ENCODE data around the gene CRYM.

CRYM gene

DNA sequence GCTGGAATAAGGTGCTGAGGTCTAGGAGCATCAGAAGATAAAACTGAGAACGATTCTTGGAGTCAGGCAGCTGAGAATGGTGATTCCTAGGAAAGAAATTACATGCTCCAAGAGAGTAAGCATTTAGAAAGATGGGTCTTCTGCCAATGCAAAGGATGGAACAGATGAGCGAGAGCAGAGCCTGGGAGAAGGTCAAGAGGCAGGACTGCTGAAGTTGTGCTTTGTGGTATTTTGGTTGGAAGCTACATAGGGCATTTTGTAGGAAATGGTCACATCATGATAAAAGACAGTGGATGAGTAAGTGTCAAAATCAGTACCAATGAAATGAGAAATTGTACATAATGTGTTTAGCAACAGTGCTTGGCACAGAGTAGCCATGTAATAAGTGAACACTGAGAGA lies 1.4 kb upstream of the CRYM start:
- H2BK15ac ChIP-seq (ENCODE audit: low read depth, poor library complexity, severe bottlenecking) = no peak overlapping the region
- 76% methylated on average over 2 of the region's 2 CpGs for WGBS
- H2BK12ac ChIP-seq (ENCODE audit: low read length in 2 of 2) = no peak overlapping the region
- H3K79me1 ChIP-seq (replicated peaks; ENCODE audit: low read length, poor library complexity, severe bottlenecking) = no peaks in the 10 kb centered on the region
- H2AK5ac ChIP-seq (ENCODE audit: low read length, severe bottlenecking) = no peak overlapping the region
- no peak overlapping the region for H3K4me2 ChIP-seq (ENCODE audit: low read length, poor library complexity, severe bottlenecking)
- no peak for DNase-seq
- no peak overlapping the region for H2AFZ ChIP-seq (ENCODE audit: low read depth, low read length)
- no peak overlapping the region for H2BK120ac ChIP-seq (ENCODE audit: low read depth, low read length)
- H3K27ac ChIP-seq (ENCODE audit: low read length, poor library complexity, severe bottlenecking) = no peak overlapping the region
- H3K23ac ChIP-seq (ENCODE audit: low read length in 2 of 2) = no peak overlapping the region
- no peak overlapping the region for H3K14ac ChIP-seq (ENCODE audit: low read length in 2 of 2)
- H3K9ac ChIP-seq (ENCODE audit: low read length) = no peak overlapping the region
- H4K8ac ChIP-seq (ENCODE audit: low read length) = no peak overlapping the region
- no peak overlapping the region for H3K18ac ChIP-seq (ENCODE audit: low read depth in 1 of 2, low read length in 2 of 2)
- peaks cover 0 to 3% of the 10 kb centered on the region in 2 experiments for H3K36me3 ChIP-seq (ENCODE audit: control insufficient read depth in 1 of 2, insufficient read depth in 2 of 2, low read depth in 1 of 2, low read length in 2 of 2)
- H3K4me1 ChIP-seq (ENCODE audit: control insufficient read depth, insufficient read depth, low read depth, low read length) = peaks cover 10% of the 10 kb centered on the region
- no peak overlapping the region for H4K91ac ChIP-seq (ENCODE audit: low read length)
- H3K27me3 ChIP-seq (ENCODE audit: control insufficient read depth in 1 of 2, insufficient read depth in 1 of 2, low read length in 2 of 2) = peaks cover 16 to 52% of the 10 kb centered on the region in 2 experiments
- no peak overlapping the region for H2BK5ac ChIP-seq (ENCODE audit: low read depth, low read length, poor library complexity, severe bottlenecking)
- H3K9me3 ChIP-seq (ENCODE audit: control insufficient read depth, low read length) = no peaks in the 10 kb centered on the region
- no peak overlapping the region for H3K4me3 ChIP-seq (ENCODE audit: insufficient read depth in 1 of 2, low read depth in 1 of 2, low read length in 2 of 2)
- H3K4ac ChIP-seq (ENCODE audit: low read depth in 1 of 2, low read length in 2 of 2) = no peak overlapping the region

- no peak overlapping the region for H3K14ac ChIP-seq (ENCODE audit: low read length in 2 of 2)
- no peak overlapping the region for H2BK120ac ChIP-seq (ENCODE audit: low read depth, low read length)
- no peak overlapping the region for H4K8ac ChIP-seq (ENCODE audit: low read length)
- H3K27me3 ChIP-seq (ENCODE audit: control insufficient read depth in 1 of 2, insufficient read depth in 1 of 2, low read length in 2 of 2) = peaks cover 16 to 60% of the 10 kb centered on the region in 2 experiments
- H3K4me2 ChIP-seq (ENCODE audit: low read length, poor library complexity, severe bottlenecking) = peak overlapping the region; percentile 80
- DNase-seq = no peak
- H2AFZ ChIP-seq (ENCODE audit: low read depth, low read length) = no peak overlapping the region
- H2BK15ac ChIP-seq (ENCODE audit: low read depth, poor library complexity, severe bottlenecking) = no peak overlapping the region
- WGBS = 85% methylated on average over 17 of the region's 17 CpGs
- no peak overlapping the region for H3K23ac ChIP-seq (ENCODE audit: low read length in 2 of 2)
- H3K4ac ChIP-seq (ENCODE audit: low read depth in 1 of 2, low read length in 2 of 2) = no peak overlapping the region
- no peak overlapping the region for H3K18ac ChIP-seq (ENCODE audit: low read depth in 1 of 2, low read length in 2 of 2)
- H3K36me3 ChIP-seq (ENCODE audit: control insufficient read depth in 1 of 2, insufficient read depth in 2 of 2, low read depth in 1 of 2, low read length in 2 of 2) = peaks cover 0 to 3% of the 10 kb centered on the region in 2 experiments
- H3K9ac ChIP-seq (ENCODE audit: low read length) = peak overlapping the region; percentile 75
- H3K9me3 ChIP-seq (ENCODE audit: control insufficient read depth, low read length) = no peaks in the 10 kb centered on the region
- H4K91ac ChIP-seq (ENCODE audit: low read length) = no peak overlapping the region
- H3K79me1 ChIP-seq (replicated peaks; ENCODE audit: low read length, poor library complexity, severe bottlenecking) = no peaks in the 10 kb centered on the region
- peaks cover 9% of the 10 kb centered on the region for H3K4me1 ChIP-seq (ENCODE audit: control insufficient read depth, insufficient read depth, low read depth, low read length)
- no peak overlapping the region for H2BK5ac ChIP-seq (ENCODE audit: low read depth, low read length, poor library complexity, severe bottlenecking)
- no peak overlapping the region for H2AK5ac ChIP-seq (ENCODE audit: low read length, severe bottlenecking)
- peak overlapping the region in 1 of 2 experiments; percentile 78 for H3K4me3 ChIP-seq (ENCODE audit: insufficient read depth in 1 of 2, low read depth in 1 of 2, low read length in 2 of 2)
- H2BK12ac ChIP-seq (ENCODE audit: low read length in 2 of 2) = no peak overlapping the region
- no peak overlapping the region for H3K27ac ChIP-seq (ENCODE audit: low read length, poor library complexity, severe bottlenecking)
Measured at GRCh38 chr16:21277045-21277926, 804 bp downstream of the CRYM start.

DNA sequence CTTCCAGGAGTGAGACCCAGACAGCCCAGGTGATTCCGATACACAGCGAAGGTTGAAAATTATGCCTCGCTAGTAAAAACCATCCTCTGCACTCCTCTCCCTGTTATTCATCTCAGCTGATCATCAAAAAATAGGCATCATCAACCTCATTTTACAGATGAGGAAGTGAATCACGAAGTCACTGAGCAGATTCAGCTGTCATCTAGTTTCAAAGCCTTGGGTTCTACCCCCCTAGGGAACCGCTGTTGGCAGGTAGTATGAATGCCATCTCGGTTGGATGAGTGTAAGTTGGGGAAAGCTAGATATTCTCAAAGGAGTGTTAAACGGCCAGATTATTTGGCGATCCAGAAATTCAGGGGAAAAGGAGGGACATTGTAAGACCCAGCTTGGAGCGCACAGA lies 2.0 kb downstream of the CRYM start:
- Histone ChIP-seq H2BK120ac (ENCODE audit: low read depth, low read length) (no peak overlapping the region), H3K18ac (ENCODE audit: low read depth in 1 of 2, low read length in 2 of 2) (no peak overlapping the region), H4K8ac (ENCODE audit: low read length) (no peak overlapping the region), H3K9me3 (ENCODE audit: control insufficient read depth, low read length) (no peaks in the 10 kb centered on the region), H2BK5ac (ENCODE audit: low read depth, low read length, poor library complexity, severe bottlenecking) (no peak overlapping the region), H3K27ac (ENCODE audit: low read length, poor library complexity, severe bottlenecking) (no peak overlapping the region), H3K27me3 (ENCODE audit: control insufficient read depth in 1 of 2, insufficient read depth in 1 of 2, low read length in 2 of 2) (peaks cover 16 to 56% of the 10 kb centered on the region in 2 experiments), H3K14ac (ENCODE audit: low read length in 2 of 2) (no peak overlapping the region), H2BK12ac (ENCODE audit: low read length in 2 of 2) (no peak overlapping the region), H3K4me3 (ENCODE audit: insufficient read depth in 1 of 2, low read depth in 1 of 2, low read length in 2 of 2) (no peak overlapping the region), H3K4me1 (ENCODE audit: control insufficient read depth, insufficient read depth, low read depth, low read length) (peaks cover 9% of the 10 kb centered on the region), H3K9ac (ENCODE audit: low read length) (no peak overlapping the region), H3K79me1 (replicated peaks; ENCODE audit: low read length, poor library complexity, severe bottlenecking) (no peaks in the 10 kb centered on the region), H2BK15ac (ENCODE audit: low read depth, poor library complexity, severe bottlenecking) (no peak overlapping the region), H3K4ac (ENCODE audit: low read depth in 1 of 2, low read length in 2 of 2) (no peak overlapping the region), H2AK5ac (ENCODE audit: low read length, severe bottlenecking) (no peak overlapping the region), H2AFZ (ENCODE audit: low read depth, low read length) (no peak overlapping the region), H3K36me3 (ENCODE audit: control insufficient read depth in 1 of 2, insufficient read depth in 2 of 2, low read depth in 1 of 2, low read length in 2 of 2) (peaks cover 0 to 3% of the 10 kb centered on the region in 2 experiments), H3K4me2 (ENCODE audit: low read length, poor library complexity, severe bottlenecking) (no peak overlapping the region), H4K91ac (ENCODE audit: low read length) (no peak overlapping the region), H3K23ac (ENCODE audit: low read length in 2 of 2) (no peak overlapping the region)
- 88% methylated on average over 9 of the region's 9 CpGs for WGBS
- DNase-seq = no peak

DNA sequence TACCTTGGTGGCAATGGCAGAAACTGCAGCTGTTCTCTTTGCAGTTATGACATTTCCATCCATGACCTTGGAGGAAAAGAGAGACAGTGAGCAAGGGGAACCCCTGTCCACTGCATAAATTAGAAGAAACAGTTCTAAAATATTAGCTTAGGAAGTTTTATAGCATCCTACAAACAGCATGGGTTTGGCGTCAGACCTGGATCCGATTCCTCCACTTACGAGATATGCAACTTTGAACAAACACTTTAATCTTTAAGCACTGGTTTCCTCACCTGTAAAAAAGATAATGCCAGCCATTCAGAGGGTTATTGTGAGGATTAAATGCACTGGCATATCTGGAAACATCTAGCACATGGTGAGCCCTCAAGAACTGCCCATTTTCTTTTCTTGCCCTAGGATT lies 2.6 kb downstream of the CRYM start:
- H3K18ac ChIP-seq (ENCODE audit: low read depth in 1 of 2, low read length in 2 of 2) = no peak overlapping the region
- no peak overlapping the region for H3K14ac ChIP-seq (ENCODE audit: low read length in 2 of 2)
- H3K27me3 ChIP-seq (ENCODE audit: control insufficient read depth in 1 of 2, insufficient read depth in 1 of 2, low read length in 2 of 2) = peaks cover 16 to 60% of the 10 kb centered on the region in 2 experiments
- H3K23ac ChIP-seq (ENCODE audit: low read length in 2 of 2) = no peak overlapping the region
- WGBS = 87% methylated on average over 3 of the region's 3 CpGs
- no peak overlapping the region for H3K9ac ChIP-seq (ENCODE audit: low read length)
- H3K4me1 ChIP-seq (ENCODE audit: control insufficient read depth, insufficient read depth, low read depth, low read length) = peaks cover 9% of the 10 kb centered on the region
- no peak overlapping the region for H2BK15ac ChIP-seq (ENCODE audit: low read depth, poor library complexity, severe bottlenecking)
- no peak overlapping the region for H2AFZ ChIP-seq (ENCODE audit: low read depth, low read length)
- H2BK120ac ChIP-seq (ENCODE audit: low read depth, low read length) = no peak overlapping the region
- no peak overlapping the region for H3K4me3 ChIP-seq (ENCODE audit: insufficient read depth in 1 of 2, low read depth in 1 of 2, low read length in 2 of 2)
- no peak overlapping the region for H4K8ac ChIP-seq (ENCODE audit: low read length)
- H3K4ac ChIP-seq (ENCODE audit: low read depth in 1 of 2, low read length in 2 of 2) = no peak overlapping the region
- no peak overlapping the region for H3K4me2 ChIP-seq (ENCODE audit: low read length, poor library complexity, severe bottlenecking)
- no peak overlapping the region for H2BK12ac ChIP-seq (ENCODE audit: low read length in 2 of 2)
- no peaks in the 10 kb centered on the region for H3K9me3 ChIP-seq (ENCODE audit: control insufficient read depth, low read length)
- no peak overlapping the region for H2AK5ac ChIP-seq (ENCODE audit: low read length, severe bottlenecking)
- no peak overlapping the region for H4K91ac ChIP-seq (ENCODE audit: low read length)
- H2BK5ac ChIP-seq (ENCODE audit: low read depth, low read length, poor library complexity, severe bottlenecking) = no peak overlapping the region
- H3K36me3 ChIP-seq (ENCODE audit: control insufficient read depth in 1 of 2, insufficient read depth in 2 of 2, low read depth in 1 of 2, low read length in 2 of 2) = peaks cover 0 to 3% of the 10 kb centered on the region in 2 experiments
- no peak overlapping the region for H3K27ac ChIP-seq (ENCODE audit: low read length, poor library complexity, severe bottlenecking)
- no peaks in the 10 kb centered on the region for H3K79me1 ChIP-seq (replicated peaks; ENCODE audit: low read length, poor library complexity, severe bottlenecking)
- no peak for DNase-seq
